Measurements from ENCODE around the gene EDN1. TPM values are rescaled to one million over a fixed set of nuclear protein-coding genes. Genes with fewer than 3 reads are reported as not detected.
A peak's percentile ranks its signal among the peaks of the same experiment; 100 is the strongest.

Gene EDN1
- total RNA-seq, 1 experiment from 2014 or later = 0.72 TPM

GRCh38 chr6:12270551-12271230 lies 19.5 kb upstream of the EDN1 start:
- DNase-seq (ENCODE audit: low read depth) = peak; percentile 50

- DNase-seq (ENCODE audit: low read depth) = no peak
Observed at GRCh38 chr6:12271594-12271993, 18.6 kb upstream of the EDN1 start.

GRCh38 chr6:12271997-12272396 lies 18.2 kb upstream of the EDN1 start:
- DNase-seq (ENCODE audit: low read depth) = no peak

- DNase-seq (ENCODE audit: low read depth) = peak; percentile 76
Observed at GRCh38 chr6:12275107-12275506, 15.1 kb upstream of the EDN1 start.

DNA sequence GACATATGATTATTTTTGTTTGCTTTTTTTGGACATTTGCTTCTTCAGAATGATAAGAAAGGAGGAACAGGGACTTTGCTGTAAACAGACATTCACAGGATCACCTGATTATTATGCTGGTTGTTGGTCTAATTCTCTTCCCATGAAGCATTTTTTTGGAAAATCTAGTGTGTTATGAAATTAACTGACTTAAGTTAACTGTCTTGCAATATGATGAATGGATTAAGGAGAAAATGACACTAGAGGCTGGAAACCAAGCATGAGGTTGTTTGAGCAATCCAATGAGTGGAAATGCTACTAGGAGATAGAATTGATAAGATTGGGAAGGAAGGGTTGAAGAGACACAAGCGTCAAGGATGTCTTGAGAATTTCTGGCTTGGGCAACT lies 13.2 kb upstream of the EDN1 start:
- DNase-seq (ENCODE audit: low read depth) = no peak

DNA sequence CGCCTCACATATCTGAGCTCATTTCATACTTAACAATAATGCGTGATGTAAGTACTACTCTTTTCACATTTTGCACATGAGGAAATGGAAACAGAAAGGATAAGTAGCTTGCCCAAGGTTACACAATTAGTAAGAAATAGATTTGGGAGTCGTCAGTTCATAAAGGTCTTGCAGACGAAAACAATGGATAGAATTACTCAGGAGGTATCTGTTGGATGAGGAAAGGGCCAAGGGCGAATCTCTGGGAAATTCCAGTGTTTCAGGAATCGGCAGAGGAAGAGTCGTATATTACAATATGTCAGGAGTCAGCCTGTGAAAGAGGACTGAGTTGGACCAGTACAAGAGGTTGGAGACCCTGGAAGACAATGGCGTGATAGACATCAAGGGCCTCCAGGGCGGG lies 12.8 kb upstream of the EDN1 start:
- DNase-seq (ENCODE audit: low read depth) = no peak

- DNase-seq (ENCODE audit: low read depth) = no peak
Observed at GRCh38 chr6:12278915-12279314, 11.2 kb upstream of the EDN1 start.

GRCh38 chr6:12279322-12280091 lies 10.7 kb upstream of the EDN1 start:
- peak; percentile 55 for DNase-seq (ENCODE audit: low read depth)

GRCh38 chr6:12280458-12280857 lies 9.7 kb upstream of the EDN1 start:
- DNase-seq (ENCODE audit: low read depth) = peak; percentile 86

- no peak for DNase-seq (ENCODE audit: low read depth)
Observed at GRCh38 chr6:12280902-12281301, 9.3 kb upstream of the EDN1 start.

GRCh38 chr6:12283904-12284303 lies 6.3 kb upstream of the EDN1 start:
- DNase-seq (ENCODE audit: low read depth) = no peak

DNA sequence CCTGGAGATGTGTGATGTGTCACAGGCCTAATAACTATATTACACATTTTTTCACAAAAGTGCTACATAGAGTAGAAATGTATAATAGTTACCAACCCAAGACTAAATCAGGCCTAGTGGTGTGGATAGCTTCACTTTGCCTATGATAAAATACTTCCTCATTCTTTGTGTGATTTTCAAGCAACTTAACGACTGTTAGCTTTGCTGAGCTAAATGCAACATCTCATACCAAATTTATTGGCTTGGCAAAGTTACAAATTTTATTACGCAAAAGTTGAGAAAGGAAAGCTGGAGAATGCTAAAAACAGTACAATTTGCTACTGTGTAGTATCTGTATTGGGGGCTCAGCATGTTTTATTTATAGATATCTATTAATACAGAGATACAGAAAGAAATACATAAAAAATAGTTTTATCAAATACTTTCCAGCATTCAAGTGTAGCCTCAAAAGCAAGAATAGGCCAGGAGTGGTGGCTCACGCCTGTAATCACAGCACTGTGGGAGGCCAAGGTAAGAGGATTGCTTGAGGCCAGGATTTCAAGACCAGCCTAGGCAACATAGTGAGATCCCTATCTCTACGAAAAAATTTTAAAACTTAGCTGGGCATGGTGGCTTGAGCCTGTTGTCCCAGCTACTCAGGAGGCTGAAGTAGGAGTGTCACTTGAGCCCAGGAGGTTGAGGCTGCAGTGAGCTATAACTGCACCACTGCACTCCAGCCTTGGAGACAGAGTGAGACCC lies 3.6 kb upstream of the EDN1 start:
- no peak for DNase-seq (ENCODE audit: low read depth)

- DNase-seq (ENCODE audit: low read depth) = no peak
Observed at GRCh38 chr6:12288211-12288618, 1.9 kb upstream of the EDN1 start.

DNA sequence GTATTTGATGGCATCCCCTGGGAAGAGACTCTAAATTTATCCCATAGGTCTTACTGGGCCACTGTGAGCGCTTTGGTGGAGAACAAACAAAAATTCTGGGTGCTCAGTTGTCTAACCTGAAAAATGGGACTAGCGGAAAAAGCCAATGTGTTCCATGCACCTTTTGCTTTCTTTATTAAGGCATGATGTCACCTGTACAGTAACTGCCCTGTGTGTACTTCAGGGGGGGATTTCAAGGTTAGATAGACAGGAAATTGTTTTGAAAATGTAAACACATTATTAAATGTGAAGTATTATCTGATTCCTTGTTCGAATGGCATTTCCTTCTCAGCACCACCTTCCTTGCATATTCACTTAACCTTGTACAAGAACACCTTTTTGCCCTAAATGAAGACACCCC lies 1.2 kb upstream of the EDN1 start:
- DNase-seq (ENCODE audit: low read depth) = no peak

DNA sequence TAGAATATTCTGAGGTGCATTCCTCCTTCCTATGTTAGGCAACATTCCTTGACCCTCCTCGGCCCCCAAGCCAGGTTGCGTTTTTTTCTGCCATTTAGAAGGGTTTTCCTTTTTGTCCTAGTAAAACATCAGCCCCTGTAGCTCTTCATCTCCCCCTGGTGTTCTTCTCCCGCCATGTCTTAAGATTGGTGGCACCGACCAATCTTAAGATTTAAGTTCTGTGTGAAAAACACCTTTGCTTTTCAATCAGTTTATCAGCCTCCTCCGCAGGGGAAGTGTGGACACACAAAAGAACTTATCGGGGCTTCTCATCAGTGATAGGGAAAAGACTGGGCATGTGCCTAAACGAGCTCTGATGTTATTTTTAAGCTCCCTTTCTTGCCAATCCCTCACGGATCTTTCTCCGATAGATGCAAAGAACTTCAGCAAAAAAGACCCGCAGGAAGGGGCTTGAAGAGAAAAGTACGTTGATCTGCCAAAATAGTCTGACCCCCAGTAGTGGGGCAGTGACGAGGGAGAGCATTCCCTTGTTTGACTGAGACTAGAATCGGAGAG lies 719 bp upstream of the EDN1 start:
- DNase-seq (ENCODE audit: low read depth) = peak; percentile 59

DNA sequence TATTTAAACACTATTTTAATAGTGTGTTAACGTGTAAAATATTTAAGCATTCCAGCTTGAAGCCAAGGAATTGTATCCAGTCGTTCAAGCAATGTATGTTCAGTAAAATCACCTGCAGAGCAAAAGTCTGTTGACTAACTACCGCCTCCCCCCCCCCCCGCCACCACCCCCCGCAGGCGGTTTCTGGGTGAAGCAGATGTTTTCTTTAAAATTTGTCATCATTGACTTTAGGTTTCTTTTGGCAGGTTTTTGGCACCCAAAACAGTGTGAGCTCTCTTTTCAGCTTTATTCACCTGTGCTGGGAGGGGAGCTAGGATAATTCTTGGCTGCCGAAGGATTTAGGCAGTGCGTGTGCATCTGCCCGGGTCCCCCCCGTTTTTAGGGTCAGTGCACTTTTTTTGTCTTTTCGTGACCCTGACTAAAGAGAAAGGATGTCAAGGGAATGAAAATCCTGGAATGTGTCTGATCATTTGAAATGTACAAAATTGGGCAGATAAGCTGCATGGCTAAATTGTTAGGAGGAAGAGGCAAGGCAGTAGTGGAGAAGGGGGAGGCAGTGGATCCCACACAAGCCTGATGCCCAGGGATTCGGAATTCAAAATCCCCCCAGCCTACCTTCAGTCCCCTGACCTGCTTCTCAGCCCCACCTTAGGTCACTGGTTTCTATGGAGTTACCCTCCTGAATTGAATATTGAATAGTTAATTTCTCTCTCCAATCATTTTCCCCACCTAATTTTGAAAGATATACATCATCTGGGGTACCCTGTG lies 1.1 kb downstream of the EDN1 start:
- DNase-seq (ENCODE audit: low read depth) = peak; percentile 41

GRCh38 chr6:12291839-12292604 lies 1.9 kb downstream of the EDN1 start:
- DNase-seq (ENCODE audit: low read depth) = peak; percentile 49

- no peak for DNase-seq (ENCODE audit: low read depth)
Observed at GRCh38 chr6:12293235-12293930, 3.2 kb downstream of the EDN1 start.

GRCh38 chr6:12293931-12294807 lies 4.0 kb downstream of the EDN1 start:
- DNase-seq (ENCODE audit: low read depth) = no peak
